GM12878 (cell line): ENCODE data around the gene PTPRN2. TPM values are rescaled to one million over a fixed set of nuclear protein-coding genes. Genes with fewer than 3 reads are reported as not detected.

Experiments
- ATAC-seq: fragments of 200-7000 bp; cut with Tn5 transposase; 3 replicates; pipeline ENCODE4 v1.9.1; 2020; ENCODE audit warnings: mild to moderate bottlenecking, moderate library complexity
- BruUV-seq: library from RNA; stranded (reverse); fragments of 400-500 nt; replicated peaks from 2 replicates; lab custom pipeline; 2021; lab: Mats Ljungman, UMichigan
- CTCF ChIA-PET: fragments of 300-600 bp; sonication (Branson Sonifier 250); formaldehyde crosslinking; extraction: SDS; loops from one replicate; lab custom pipeline; 2021; ENCODE audit warnings: inconsistent platforms; lab: Yijun Ruan, JAX
- POLR2A ChIA-PET: fragments of 350-600 bp; formaldehyde crosslinking; extraction: SDS; loops from one replicate; lab custom pipeline; 2021; ENCODE audit warnings: inconsistent platforms; lab: Charles Lee
- RAD21 ChIA-PET: fragments of 300-600 bp; sonication (Branson Sonifier 250); formaldehyde crosslinking; loops from one replicate; lab custom pipeline; 2023; ENCODE audit warnings: antibody characterized with exemption; ENCODE audit not compliant: unreplicated experiment; lab: Charles Lee
- SMC1A ChIA-PET: fragments of 300-600 bp; sonication (Branson Sonifier 250); formaldehyde crosslinking; loops from one replicate; lab custom pipeline; 2023; ENCODE audit not compliant: unreplicated experiment, uncharacterized antibody; lab: Charles Lee
- DNase-seq: peaks from one replicate; pipeline ENCODE4 v3.0.0-alpha.2; 2011; ENCODE audit warnings: low read depth, low spot score
- FAIRE-seq: peaks from 3 replicates; lab custom pipeline; 2011; peaks lifted over from hg19 to GRCh38; lab: Jason Lieb, UNC
- H2AFZ ChIP-seq: 2 replicates; pipeline ENCODE4 v1.6.0; 2011; ENCODE audit warnings: low read depth, low read length, control low read depth; ENCODE audit not compliant: control insufficient read depth
- H3K27ac ChIP-seq: 2 replicates; pipeline ENCODE4 v1.5.1; 2011; ENCODE audit warnings: control low read depth; ENCODE audit not compliant: control insufficient read depth, insufficient read depth
- H3K27me3 ChIP-seq, 2 experiments: replicated peaks in 1 of 2; 2 replicates each; pipeline versions ENCODE4 v1.6.0 to v1.6.1; 2011; ENCODE audit warnings: low read length in 1 of 2; ENCODE audit not compliant: control insufficient read depth in 2 of 2, insufficient read depth in 2 of 2
- H3K36me3 ChIP-seq, 2 experiments: 2 replicates each; pipeline ENCODE4 v1.5.1; 2011; ENCODE audit warnings: low read length in 1 of 2; ENCODE audit not compliant: control insufficient read depth in 2 of 2, insufficient read depth in 2 of 2
- H3K4me1 ChIP-seq: 2 replicates; pipeline ENCODE4 v1.6.1; 2011; ENCODE audit warnings: mild to moderate bottlenecking, low read length, moderate library complexity, mixed read lengths; ENCODE audit not compliant: control insufficient read depth, insufficient read depth
- H3K4me2 ChIP-seq: 2 replicates; pipeline ENCODE4 v1.6.0; 2011; ENCODE audit warnings: control low read depth; ENCODE audit not compliant: control insufficient read depth, insufficient read depth
- H3K4me3 ChIP-seq: fragments of 200-600 bp; sonication (generic); 2 replicates; pipeline ENCODE4 v1.5.1; 2016
- H3K79me2 ChIP-seq: 2 replicates; pipeline ENCODE4 v1.6.0; 2011; ENCODE audit warnings: low read length; ENCODE audit not compliant: control insufficient read depth, insufficient read depth
- H3K9ac ChIP-seq: 2 replicates; pipeline ENCODE4 v1.8.0; 2011; ENCODE audit warnings: low read length, control low read depth, mixed read lengths; ENCODE audit not compliant: control insufficient read depth, insufficient read depth
- H3K9me3 ChIP-seq: replicated peaks from 3 replicates; pipeline ENCODE4 v1.5.1; 2011; ENCODE audit warnings: mild to moderate bottlenecking, low read length; ENCODE audit not compliant: control insufficient read depth, insufficient read depth
- H4K20me1 ChIP-seq: 2 replicates; pipeline ENCODE4 v1.6.0; 2011; ENCODE audit not compliant: control insufficient read depth, insufficient read depth
- ATF7 ChIP-seq: fragments of 450-650 bp; IDR thresholded peaks from 2 replicates; pipeline ENCODE4 v1.6.1; 2016; ENCODE audit warnings: low read depth, mild to moderate bottlenecking
- BCL11A ChIP-seq: IDR thresholded peaks from 2 replicates; pipeline ENCODE4 v1.6.1; 2011; ENCODE audit warnings: low read depth, low read length
- CHD4 ChIP-seq: fragments of 200-600 bp; sonication (generic); IDR thresholded peaks from 2 replicates; pipeline ENCODE4 v1.6.1; 2016; ENCODE audit warnings: mild to moderate bottlenecking
- JUNB ChIP-seq: IDR thresholded peaks from 2 replicates; pipeline ENCODE4 v1.6.1; 2016; ENCODE audit warnings: antibody characterized with exemption, mild to moderate bottlenecking
- NFIC ChIP-seq: IDR thresholded peaks from 2 replicates; pipeline ENCODE4 v1.6.1; 2012; ENCODE audit warnings: low read depth, mild to moderate bottlenecking, inconsistent platforms, low read length, moderate library complexity
- NR2C2 ChIP-seq: IDR thresholded peaks from 2 replicates; pipeline ENCODE4 v1.6.1; 2011; ENCODE audit warnings: borderline replicate concordance, low read depth; ENCODE audit not compliant: control insufficient read depth, insufficient read length
- NR2F1 ChIP-seq: fragments of 450-650 bp; conservative IDR thresholded peaks from 2 replicates; pipeline ENCODE4 v1.6.1; 2017; ENCODE audit warnings: mild to moderate bottlenecking
- RFX5 ChIP-seq: IDR thresholded peaks from 2 replicates; pipeline ENCODE4 v1.6.1; 2011; ENCODE audit warnings: low read depth, low read length, improper control_type of control experiment
- WGBS: methylation state at CpG from one replicate; pipeline ENCODE4 v1.1.6; 2016; ENCODE audit warnings: low lambda C conversion rate; ENCODE audit not compliant: insufficient replicate concordance, insufficient coverage; ENCODE audit errors: missing lambda C conversion rate; 5-methylcytosine and 5-hydroxymethylcytosine counted together
- in situ Hi-C: fragments of 300-500 bp; cut with MboI; formaldehyde crosslinking; loops from 9 replicates; pipeline ENCODE4 v1.14.3; 2018; ENCODE audit warnings: mixed read lengths
- intact Hi-C: fragments of 100-400 bp; cut with micrococcal nuclease; formaldehyde crosslinking; loops from one replicate; pipeline ENCODE4 v1.14.2; 2022; ENCODE audit not compliant: unreplicated experiment
- polyA plus RNA-seq, 11 experiments: library from polyadenylated mRNA; depleted of rRNA in 4 of 11; unstranded in 6 of 11; stranded (reverse) in 5 of 11; fragments of >200 nt; fragmentation: Nextera tagmentation in 4 of 11; fragmentation: Illumina TruSeq in 1 of 11; extraction: Ambion mirVana in 4 of 11; extraction: Trizol in 1 of 11; gene quantifications; 1 replicate in 1 of 11; 2 replicates in 10 of 11; pipeline versions ENCODE4 v1.2.1 to v1.2.3, GENCODE V29; 2011 to 2016; ENCODE audit warnings: inconsistent platforms in 2 of 11, missing spikeins in 2 of 11, low read depth in 1 of 11
- total RNA-seq, 4 experiments: library from RNA; depleted of rRNA in 3 of 4; stranded (reverse); fragments of >200 nt in 3 of 4; fragmentation: Illumina TruSeq in 1 of 4; extraction: Trizol in 1 of 4; gene quantifications; 2 replicates each; pipeline versions ENCODE4 v1.2.1 to v1.2.3, GENCODE V29; 2013 to 2021

Gene PTPRN2
- total and polyA plus RNA-seq, 10 of the 15 experiments (the other 5 are each of a cell fraction or from before 2014, with no cell fraction given), result 5.4 TPM; not detected in 9

- no peak overlapping the region for H2AFZ ChIP-seq
- ATAC-seq, result no peak
- ChIA-PET POLR2A (no interaction called here), CTCF (no interaction called here), SMC1A (no interaction called here)
- H3K9ac ChIP-seq, result no peak overlapping the region
- H4K20me1 ChIP-seq, result no peaks in the 10 kb centered on the region
- peaks cover 24% of the 10 kb centered on the region for H3K4me1 ChIP-seq
- no peak for FAIRE-seq
- no peak overlapping the region for H3K4me3 ChIP-seq
- no peak overlapping the region for H3K27ac ChIP-seq
- in situ Hi-C loops, result no loop called here
- no peaks in the 10 kb centered on the region for H3K79me2 ChIP-seq
- no peaks in the 10 kb centered on the region for H3K9me3 ChIP-seq
- H3K4me2 ChIP-seq, result no peak overlapping the region
- no peaks in the 10 kb centered on the region for H3K27me3 ChIP-seq
- WGBS, result 0% methylated on average over 1 of the region's 1 CpG
- TF ChIP-seq JUNB, result peak; percentile 61
- no peak for TF ChIP-seq RFX5
- 0 out of 2 replicates have a peak, but pooled peaks have one; percentile 31 for TF ChIP-seq ATF7
- no peak for TF ChIP-seq CHD4
- TF ChIP-seq NFIC, result 0 out of 2 replicates have a peak, but pooled peaks have one; percentile 22
- TF ChIP-seq, all 136 proteins: peak for 3
- intact Hi-C loops, result no loop called here
- no TSS peak for BruUV-seq
- RAD21 ChIA-PET, result no interaction called here
- H3K36me3 ChIP-seq, result peaks cover 0 to 2% of the 10 kb centered on the region in 2 experiments; a peak in 1 of 4 replicates
- DNase-seq, result no peak
Measured at GRCh38 chr7:158601090-158601489, 13.5 kb upstream of the PTPRN2 start.

GRCh38 chr7:158596745-158597144 is 9.1 kb upstream of the PTPRN2 start:
- BruUV-seq, result no TSS peak
- FAIRE-seq, result no peak

More at GRCh38 chr7:158596745-158597144, 9.1 kb upstream of the PTPRN2 start:
- in situ Hi-C loops (no loop called here), intact Hi-C loops (no loop called here)
- WGBS, result 100% methylated on average over 4 of the region's 4 CpGs
- Histone ChIP-seq H3K4me2 (no peak overlapping the region), H3K4me1 (peaks cover 4% of the 10 kb centered on the region; the same call in 1 of the 2 replicates), H3K9ac (no peak overlapping the region), H3K4me3 (no peak overlapping the region), H3K27me3 (no peaks in the 10 kb centered on the region), H3K27ac (no peak overlapping the region), H3K36me3 (no peaks in the 10 kb centered on the region; a peak in 1 of 4 replicates), H4K20me1 (no peaks in the 10 kb centered on the region), H3K79me2 (no peaks in the 10 kb centered on the region), H2AFZ (no peak overlapping the region), H3K9me3 (peaks cover 2% of the 10 kb centered on the region)
- SMC1A ChIA-PET, result no interaction called here
- DNase-seq, result no peak
- POLR2A ChIA-PET, result no interaction called here
- TF ChIP-seq NR2C2 (no peak), NR2F1 (no peak), BCL11A (no peak)
- no peak for ATAC-seq
- CTCF ChIA-PET, result no interaction called here
- RAD21 ChIA-PET, result no interaction called here
